GM18867 (cell line): ENCODE results near the gene SIGLEC11.
"Not testable (repeated sequence)": the region's sequence is repeated elsewhere in the genome, so short reads cannot be mapped to it uniquely, and the experiment has no call there.

Experiments
- ATAC-seq: cut with Tn5 transposase; IDR thresholded peaks from one replicate; pipeline ENCODE4 v1.9.1; 2021; ENCODE audit warnings: mild to moderate bottlenecking, moderate library complexity; ENCODE audit not compliant: unreplicated experiment

The SIGLEC11 gene

GRCh38 chr19:49983645-49984229 lies 22.8 kb upstream of the SIGLEC11 start:
- no peak for ATAC-seq

GRCh38 chr19:49981603-49982593 lies 20.9 kb upstream of the SIGLEC11 start:
- no peak for ATAC-seq

- ATAC-seq, result no peak
These were observed 17.4 kb upstream of the SIGLEC11 start for GRCh38 chr19:49978324-49978723.

- ATAC-seq, result no peak
These were observed 16.9 kb upstream of the SIGLEC11 start for GRCh38 chr19:49977881-49978280.

- no peak for ATAC-seq
These were observed 16.1 kb upstream of the SIGLEC11 start for GRCh38 chr19:49977076-49977475.

- no peak for ATAC-seq
These were observed 15.5 kb upstream of the SIGLEC11 start for GRCh38 chr19:49976496-49976895.

GRCh38 chr19:49975051-49975450 lies 14.1 kb upstream of the SIGLEC11 start:
- ATAC-seq, result no peak

GRCh38 chr19:49973987-49974386 lies 13.0 kb upstream of the SIGLEC11 start:
- ATAC-seq, result no peak

GRCh38 chr19:49972841-49973240 lies 11.9 kb upstream of the SIGLEC11 start:
- ATAC-seq, result no peak

- ATAC-seq, result no peak
These were observed 11.0 kb upstream of the SIGLEC11 start for GRCh38 chr19:49971991-49972411.

- ATAC-seq, result not testable (repeated sequence)
These were observed 8.4 kb upstream of the SIGLEC11 start for GRCh38 chr19:49969355-49969754.

GRCh38 chr19:49968279-49968922 lies 7.4 kb upstream of the SIGLEC11 start:
- ATAC-seq, result no peak

GRCh38 chr19:49959892-49960291 lies 1.1 kb downstream of the SIGLEC11 start:
- ATAC-seq, result not testable (repeated sequence)

- not testable (repeated sequence) for ATAC-seq
These were observed 2.4 kb downstream of the SIGLEC11 start for GRCh38 chr19:49958596-49958995.

GRCh38 chr19:49958144-49958543 lies 2.8 kb downstream of the SIGLEC11 start:
- ATAC-seq, result not testable (repeated sequence)

GRCh38 chr19:49957262-49957915 lies 3.6 kb downstream of the SIGLEC11 start:
- no peak for ATAC-seq

GRCh38 chr19:49956115-49956495 lies 4.9 kb downstream of the SIGLEC11 start:
- ATAC-seq, result no peak

- no peak for ATAC-seq
These were observed 6.0 kb downstream of the SIGLEC11 start for GRCh38 chr19:49954933-49955332.

- no peak for ATAC-seq
These were observed 6.7 kb downstream of the SIGLEC11 start for GRCh38 chr19:49954092-49954829.

- ATAC-seq, result no peak
These were observed 7.6 kb downstream of the SIGLEC11 start for GRCh38 chr19:49953416-49953815.
